K562 (cell line): ENCODE data around the gene KCND3. TPM values are rescaled to one million over a fixed set of nuclear protein-coding genes. Genes with fewer than 3 reads are reported as not detected.
A peak's percentile ranks its signal among the peaks of the same experiment; 100 is the strongest.

Source experiments
- CC2D1A ChIP-seq: fragments of 450-650 bp; IDR thresholded peaks from 2 replicates; pipeline ENCODE4 v1.6.1; 2017; ENCODE audit warnings: mild to moderate bottlenecking
- DIDO1 ChIP-seq: fragments of 450-650 bp; IDR thresholded peaks from 2 replicates; pipeline ENCODE4 v1.6.1; 2016; ENCODE audit warnings: low read depth, missing biosample characterization, missing genetic modification characterization
- DLX4 ChIP-seq: fragments of 250-450 bp; sonication (Bioruptor Pico); IDR thresholded peaks from 2 replicates; pipeline ENCODE4 v1.6.1; 2021; ENCODE audit warnings: mild to moderate bottlenecking
- ELF1 ChIP-seq: fragments of 200-800 bp; sonication (Bioruptor generic); IDR thresholded peaks from 2 replicates; pipeline ENCODE4 v1.6.1; 2016; ENCODE audit warnings: missing genetic modification characterization, missing compliant biosample characterization
- GATA2 ChIP-seq: sonication (generic); formaldehyde crosslinking; IDR thresholded peaks from 2 replicates; pipeline ENCODE4 v1.4.0; 2020; ENCODE audit warnings: mild to moderate bottlenecking, missing genetic modification reagents
- GTF2B ChIP-seq: IDR thresholded peaks from 2 replicates; pipeline ENCODE4 v1.6.1; 2011; ENCODE audit not compliant: insufficient read length; ENCODE audit errors: extremely low read depth
- HES1 ChIP-seq: fragments of 450-650 bp; IDR thresholded peaks from 2 replicates; pipeline ENCODE4 v1.6.1; 2016; ENCODE audit warnings: low read depth, mild to moderate bottlenecking, moderate library complexity
- KAT2B ChIP-seq: IDR thresholded peaks from one replicate; pipeline ENCODE4 v1.6.1; 2012; ENCODE audit warnings: low read depth, mild to moderate bottlenecking, control low read depth, inconsistent platforms, low read length, moderate library complexity
- MTA3 ChIP-seq: fragments of 450-650 bp; formaldehyde crosslinking; IDR thresholded peaks from 2 replicates; pipeline ENCODE4 v1.6.1; 2017; ENCODE audit warnings: mild to moderate bottlenecking, borderline replicate concordance
- NFRKB ChIP-seq: fragments of 450-650 bp; IDR thresholded peaks from 2 replicates; pipeline ENCODE4 v1.6.1; 2016; ENCODE audit warnings: low read depth
- PTRF ChIP-seq: fragments of 450-650 bp; IDR thresholded peaks from 2 replicates; pipeline ENCODE4 v1.6.1; 2016; ENCODE audit warnings: mild to moderate bottlenecking, missing genetic modification characterization, missing compliant biosample characterization
- RBM39 ChIP-seq: fragments of 200-400 bp; formaldehyde crosslinking; optimal IDR thresholded peaks from 2 replicates; pipeline ENCODE3; 2018; ENCODE audit warnings: low read depth, low read length
- RFX1 ChIP-seq: fragments of 450-650 bp; IDR thresholded peaks from 2 replicates; pipeline ENCODE4 v1.6.1; 2016; ENCODE audit warnings: mild to moderate bottlenecking, moderate library complexity
- SMAD4 ChIP-seq: fragments of 250-450 bp; sonication (Bioruptor Pico); conservative IDR thresholded peaks from 2 replicates; pipeline ENCODE4 v1.8.0; 2021; ENCODE audit warnings: inconsistent platforms, mild to moderate bottlenecking, moderate library complexity
- SMARCA4 ChIP-seq: fragments of 450-650 bp; IDR thresholded peaks from 2 replicates; pipeline ENCODE4 v1.6.1; 2016
- SPI1 ChIP-seq: IDR thresholded peaks from 2 replicates; pipeline ENCODE4 v1.6.1; 2011; ENCODE audit warnings: low read depth, low read length, control low read depth, borderline replicate concordance
- STAT6 ChIP-seq: sonication (generic); formaldehyde crosslinking; IDR thresholded peaks from 2 replicates; pipeline ENCODE4 v1.8.1; 2023; ENCODE audit warnings: mild to moderate bottlenecking, missing genetic modification reagents
- THAP7 ChIP-seq: fragments of 250-450 bp; sonication (Bioruptor Pico); IDR thresholded peaks from 2 replicates; pipeline ENCODE4 v1.5.0; 2021
- ZKSCAN8 ChIP-seq: fragments of 200-800 bp; sonication (Bioruptor generic); IDR thresholded peaks from 2 replicates; pipeline ENCODE4 v1.6.1; 2016; ENCODE audit warnings: missing genetic modification characterization, missing compliant biosample characterization
- ZNF274 ChIP-seq: IDR thresholded peaks from 2 replicates; pipeline ENCODE4 v1.6.1; 2011; ENCODE audit warnings: low read depth, mild to moderate bottlenecking, low read length, moderate library complexity, borderline replicate concordance
- ZNF277 ChIP-seq: fragments of 250-450 bp; sonication (Bioruptor Pico); IDR thresholded peaks from 2 replicates; pipeline ENCODE4 v1.8.0; 2022; ENCODE audit warnings: inconsistent platforms, mild to moderate bottlenecking, moderate library complexity, borderline replicate concordance
- polyA plus RNA-seq, 8 experiments: library from polyadenylated mRNA; depleted of rRNA in 4 of 8; stranded (reverse) in 5 of 8; unstranded in 3 of 8; fragments of >200 nt; fragmentation: Nextera tagmentation in 2 of 8; fragmentation: Illumina TruSeq in 1 of 8; extraction: Ambion mirVana in 2 of 8; extraction: Trizol in 1 of 8; gene quantifications; 2 replicates each; pipeline versions ENCODE4 v1.2.1 to v1.2.3, GENCODE V29; 2011 to 2014; ENCODE audit warnings: inconsistent platforms in 1 of 8, missing spikeins in 1 of 8
- total RNA-seq, 7 experiments: library from RNA; depleted of rRNA in 6 of 7; stranded (reverse); fragments of >200 nt in 6 of 7; fragmentation: Illumina TruSeq in 2 of 7; extraction: Trizol in 2 of 7; gene quantifications; 2 replicates each; pipeline versions ENCODE4 v1.2.1 to v1.2.3, GENCODE V29; 2011 to 2021; ENCODE audit warnings: low replicate concordance in 1 of 7

Gene KCND3
- total and polyA plus RNA-seq, 9 of the 15 experiments (the other 6 are each of a cell fraction or from before 2014, with no cell fraction given): not detected

- TF ChIP-seq GTF2B (no peak), THAP7 (CRISPR knock-in tag) (0 out of 2 replicates have a peak, but pooled peaks have one; percentile 9), SMARCA4 (peak; percentile 53; the same call in 1 of the 2 replicates), MTA3 (peak; percentile 94), KAT2B (no peak), CC2D1A (peak; percentile 59; the same call in 1 of the 2 replicates), DIDO1 (tag) (peak; percentile 91), HES1 (no peak; the same call in 1 of the 2 replicates), STAT6 (no peak), RFX1 (peak; percentile 69), ZNF277 (CRISPR knock-in tag) (no peak), RBM39 (no peak), ZNF274 (no peak), SPI1 (0 out of 2 replicates have a peak, but pooled peaks have one; percentile 18), NFRKB (peak; percentile 94), DLX4 (CRISPR knock-in tag) (no peak), ZKSCAN8 (CRISPR knock-in tag) (no peak), GATA2 (CRISPR knock-in tag) (no peak), ELF1 (peak; percentile 71), PTRF (tag) (no peak), SMAD4 (CRISPR knock-in tag) (peak; percentile 91)
These were observed 233.9 kb downstream of the KCND3 start, which contains the start of gene DDX20 (continued) for GRCh38 chr1:111755331-111756123.
